HS-5 (cell line): Measurements from ENCODE around the gene COMTD1.

ENCODE experiments used
- DNase-seq: peaks from one replicate; pipeline ENCODE4 v3.0.0-alpha.2; 2012; ENCODE audit warnings: low read depth

COMTD1 gene

DNA sequence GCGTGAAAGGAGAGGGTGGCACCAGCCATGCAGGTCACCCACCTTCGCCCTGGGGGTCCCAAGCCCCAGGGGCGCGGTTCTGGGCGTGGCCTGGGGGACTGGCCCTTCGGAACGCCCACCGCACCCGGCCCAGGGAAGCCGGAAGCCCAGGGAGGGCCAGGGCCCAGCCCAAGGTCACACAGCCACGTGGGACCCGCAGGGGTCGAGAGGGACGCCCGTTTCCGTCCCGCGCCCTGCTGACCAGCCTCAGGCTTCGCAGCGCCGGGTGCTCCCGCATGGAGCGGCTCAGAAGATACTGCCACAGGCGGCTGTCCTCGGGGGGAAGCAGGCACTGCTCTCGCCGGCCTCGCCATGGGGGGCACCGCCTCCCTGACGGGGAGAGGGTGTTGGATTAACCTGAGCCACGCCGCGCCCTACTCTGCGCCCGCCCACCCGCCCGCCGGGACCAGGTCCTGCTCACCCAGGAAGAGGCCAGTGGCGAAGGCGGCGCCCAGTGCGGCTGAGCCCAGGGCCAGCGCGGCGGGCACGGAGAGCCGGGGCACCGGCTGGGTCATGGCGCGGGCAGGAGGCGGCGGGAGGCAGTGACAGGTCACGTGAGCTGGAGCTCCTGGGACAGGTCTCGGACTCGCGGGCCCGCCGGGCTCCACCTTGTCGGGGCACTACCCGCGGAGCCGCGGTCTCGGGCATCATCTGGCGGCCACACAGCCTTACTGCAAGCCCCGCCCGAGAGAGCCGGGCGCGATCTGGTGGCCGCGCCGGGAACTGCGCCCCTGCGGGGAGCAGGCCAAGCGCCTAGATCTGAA lies at the start of gene COMTD1:
TSS of gene COMTD1 (minus strand) at position 583 of the 803 bp plus-strand sequence. CDS start at position 554, 29 bp downstream.
- peak; percentile 70 for DNase-seq

DNA sequence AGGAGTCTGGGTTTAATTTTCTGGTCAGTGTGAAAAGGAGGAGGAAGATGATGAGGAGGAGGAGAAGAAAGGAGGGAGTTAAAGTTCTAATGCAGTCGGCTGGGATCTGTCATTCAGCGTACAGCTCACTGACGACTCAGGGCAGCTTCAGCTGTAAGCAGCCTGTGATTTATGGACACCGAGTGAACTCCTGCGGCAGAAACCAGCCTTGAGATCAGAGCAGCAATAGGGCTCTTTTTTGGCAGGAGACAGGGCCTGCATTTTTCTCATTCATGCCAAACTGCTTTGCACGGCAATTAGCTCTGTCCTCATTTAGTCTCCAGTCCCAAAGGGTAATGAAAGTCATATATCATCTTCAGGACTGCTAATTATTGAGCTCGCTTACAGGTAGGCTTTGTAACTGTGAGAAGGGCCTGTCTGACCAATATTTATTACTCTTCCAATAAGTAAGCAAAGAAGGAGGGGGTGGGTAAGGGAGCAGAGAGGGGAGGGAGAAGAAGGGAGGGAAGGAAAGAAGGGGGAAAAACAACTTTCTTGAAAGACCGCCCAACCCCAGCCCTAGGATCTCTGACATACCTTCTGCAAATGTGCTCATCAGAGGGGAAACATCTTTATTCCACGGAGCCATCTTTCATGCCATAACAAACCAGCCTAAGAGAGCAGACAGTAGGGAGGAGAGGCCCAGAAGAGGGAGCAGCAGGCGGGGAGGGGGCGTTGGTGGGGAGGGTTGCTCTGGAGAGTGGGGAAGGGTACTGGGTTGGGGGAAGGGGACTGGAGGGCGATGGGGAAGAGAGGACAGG lies 48.1 kb upstream of the COMTD1 start:
- DNase-seq = no peak

DNA sequence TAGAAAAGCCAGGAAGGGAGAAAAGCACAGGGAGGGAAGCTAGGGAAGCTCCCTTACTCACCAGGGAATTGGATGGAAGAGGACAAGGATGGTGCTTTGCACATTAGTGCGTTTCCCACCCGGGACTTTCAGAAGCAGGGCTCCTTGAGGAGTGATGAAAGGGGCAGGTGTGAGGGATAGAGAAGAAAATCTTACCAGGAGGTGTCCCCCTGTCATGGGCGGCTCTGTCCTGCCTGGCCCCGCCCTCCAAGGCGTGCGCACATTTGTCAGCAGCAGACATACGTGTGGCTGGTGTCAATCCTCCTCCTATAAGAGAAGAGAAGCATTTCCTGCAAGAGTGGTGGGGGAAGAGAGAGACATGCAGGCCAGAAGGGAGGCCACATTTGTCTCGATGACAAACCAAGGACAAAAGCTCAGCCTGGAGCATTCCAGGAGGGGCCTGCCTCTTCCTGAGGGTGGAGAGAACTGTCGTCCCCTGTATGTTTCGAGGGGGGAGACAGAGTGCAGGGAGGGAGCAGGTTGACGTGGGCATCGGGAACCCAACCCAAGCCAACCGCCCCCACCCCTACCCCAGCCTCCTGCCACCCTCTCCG lies 47.4 kb upstream of the COMTD1 start:
- DNase-seq = no peak

DNA sequence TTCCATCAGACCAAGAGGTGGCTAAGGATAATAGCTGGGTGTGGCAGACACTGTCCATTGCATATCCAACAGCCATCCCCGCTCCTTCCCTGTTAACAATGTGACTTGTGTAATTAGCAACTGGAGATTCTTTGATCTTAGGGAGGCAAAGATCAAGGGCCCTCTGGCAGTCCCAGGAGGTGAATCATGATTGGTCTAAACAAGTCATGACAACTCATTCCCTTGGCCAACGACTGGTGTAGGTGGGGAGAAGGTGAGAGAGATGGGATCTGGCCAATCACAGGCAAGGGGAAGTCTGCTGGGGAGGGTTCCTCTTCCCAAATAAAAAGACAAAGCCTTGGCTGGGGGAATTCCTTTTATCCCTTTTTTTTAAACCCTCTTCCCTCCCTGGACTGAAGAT lies 46.2 kb upstream of the COMTD1 start:
- no peak for DNase-seq

DNA sequence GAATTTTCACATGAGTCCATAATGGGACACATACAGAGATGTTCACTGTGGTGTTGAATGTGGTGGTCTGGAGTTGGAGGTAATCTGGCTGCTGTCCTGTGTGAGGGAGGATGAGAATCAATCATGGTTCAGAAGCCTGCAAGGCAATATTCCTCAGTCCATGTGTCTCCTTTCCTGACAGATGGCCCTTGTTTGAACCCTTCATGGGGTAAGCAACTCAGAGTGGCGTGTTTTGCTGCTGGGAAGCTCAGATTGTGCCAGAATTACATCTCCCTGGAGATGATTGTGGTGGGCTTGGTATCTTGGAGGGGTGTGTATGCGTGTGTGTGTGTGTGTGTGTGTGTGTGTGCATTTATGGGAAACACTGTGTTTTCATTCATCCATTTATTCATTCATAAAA lies 44.5 kb upstream of the COMTD1 start:
- no peak for DNase-seq

DNA sequence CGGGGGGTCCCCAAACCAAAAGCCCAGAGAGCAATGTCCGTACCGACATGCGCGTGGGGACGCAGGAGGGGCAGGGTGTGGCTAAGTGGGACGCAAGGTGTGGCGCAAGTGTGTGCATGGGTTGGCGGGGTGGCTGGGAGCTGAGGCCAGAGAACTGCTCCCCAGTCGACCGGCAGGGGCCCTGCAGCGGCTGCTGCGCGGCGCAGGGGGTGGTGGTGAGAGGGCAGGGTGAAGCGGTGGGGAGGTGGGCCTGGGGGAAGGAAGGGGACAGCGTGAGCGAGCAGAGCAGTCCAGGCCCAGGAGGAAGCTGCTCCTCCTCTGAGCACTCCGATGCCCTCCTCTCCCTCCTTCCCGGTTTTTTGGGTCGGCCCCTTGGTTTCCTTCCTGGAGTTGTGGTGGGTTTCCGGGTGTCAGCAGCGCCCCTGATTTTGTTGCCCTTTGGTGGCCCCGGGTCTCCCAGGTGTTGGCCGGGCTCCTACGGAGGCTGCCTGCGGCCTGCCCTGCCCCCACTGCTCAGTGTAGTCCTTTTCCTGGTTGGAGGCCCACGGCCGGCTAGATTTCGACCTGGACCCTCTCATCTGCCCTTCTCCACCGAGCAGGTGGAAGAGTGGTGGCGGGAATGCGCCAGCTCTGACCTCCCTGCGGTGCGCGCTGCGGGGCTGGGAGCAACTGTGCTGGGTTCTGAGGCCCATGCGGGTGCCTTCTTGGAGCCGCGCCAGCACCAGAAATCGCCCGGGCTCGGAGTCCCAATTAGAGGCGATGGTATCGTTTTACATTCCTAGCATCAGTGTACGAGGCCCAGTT lies 40.5 kb upstream of the COMTD1 start:
- DNase-seq = no peak

DNA sequence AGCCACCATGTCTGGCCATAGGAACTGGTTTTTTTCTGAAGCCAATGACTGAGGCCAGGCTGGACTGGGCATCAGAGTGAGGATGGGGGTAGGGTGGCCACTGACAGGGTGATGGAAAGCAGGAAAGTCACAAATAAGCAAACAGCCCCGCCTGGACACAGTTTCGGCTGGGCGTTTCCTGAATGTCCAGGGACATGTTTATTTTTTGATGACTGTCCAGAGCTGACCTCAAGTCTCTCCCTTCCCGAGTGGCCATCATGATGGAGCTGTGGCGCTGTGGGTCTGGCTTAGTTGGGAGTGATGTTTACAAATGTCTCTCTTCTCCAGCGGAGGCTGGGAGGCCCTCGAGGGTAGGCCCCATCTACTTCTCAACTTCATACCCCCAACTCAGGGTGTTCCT lies 37.1 kb upstream of the COMTD1 start:
- DNase-seq = no peak

DNA sequence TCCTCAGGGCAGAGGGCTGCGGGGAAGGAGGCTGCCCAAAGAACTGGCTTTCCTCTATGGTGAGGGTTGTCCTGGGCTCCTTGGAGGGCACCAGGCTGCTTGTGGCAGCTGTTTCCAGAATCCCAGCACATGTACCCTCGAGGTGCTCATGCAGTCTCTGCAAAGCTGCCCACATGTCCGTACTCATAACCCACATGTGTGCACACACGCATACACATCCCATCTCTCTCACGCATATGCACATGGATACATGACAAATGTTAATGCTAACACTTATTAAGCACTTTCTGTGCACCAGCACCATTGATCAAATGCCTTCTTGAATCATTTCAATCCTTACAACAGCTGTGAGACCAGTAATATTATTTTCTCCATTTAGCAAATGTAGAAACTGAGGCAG lies 36.3 kb upstream of the COMTD1 start:
- no peak for DNase-seq

DNA sequence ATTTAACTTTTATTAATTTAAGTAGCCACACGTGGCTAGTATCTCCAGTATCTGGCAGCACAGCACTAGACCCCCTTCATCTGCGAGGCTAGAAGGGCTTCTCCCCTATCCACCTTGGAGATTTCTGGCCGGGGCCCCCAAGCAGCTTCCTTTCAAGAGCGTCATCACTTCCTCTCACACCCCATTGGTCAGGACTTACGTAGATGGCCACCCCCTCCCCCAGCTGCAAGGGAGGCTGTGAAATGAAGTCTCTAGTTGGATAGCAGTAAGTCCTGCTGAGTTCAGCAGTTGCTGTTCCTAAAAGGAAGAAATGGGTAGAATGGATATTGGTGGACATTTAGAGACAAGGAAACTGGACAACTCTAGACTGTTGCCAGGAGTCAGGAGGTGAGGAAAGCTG lies 33.8 kb upstream of the COMTD1 start:
- no peak for DNase-seq

DNA sequence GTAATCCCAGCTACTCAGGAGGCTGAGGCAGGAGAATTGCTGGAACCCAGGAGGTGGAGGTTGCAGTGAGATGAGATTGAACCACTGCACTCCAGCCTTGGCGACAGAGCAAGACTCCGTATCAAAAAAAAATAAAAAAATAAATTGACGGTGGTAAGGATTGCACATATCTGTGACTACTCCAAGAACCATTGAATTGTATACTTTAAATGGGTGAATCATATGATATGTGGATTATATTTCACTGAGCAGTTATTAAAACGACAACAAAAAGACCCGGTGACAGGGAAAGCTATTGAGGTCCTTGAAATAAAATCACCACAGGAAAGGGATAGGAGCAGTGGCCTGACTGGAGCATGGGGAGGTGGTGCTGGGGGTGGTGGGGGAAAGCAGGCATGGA lies 31.2 kb upstream of the COMTD1 start:
- DNase-seq = no peak

DNA sequence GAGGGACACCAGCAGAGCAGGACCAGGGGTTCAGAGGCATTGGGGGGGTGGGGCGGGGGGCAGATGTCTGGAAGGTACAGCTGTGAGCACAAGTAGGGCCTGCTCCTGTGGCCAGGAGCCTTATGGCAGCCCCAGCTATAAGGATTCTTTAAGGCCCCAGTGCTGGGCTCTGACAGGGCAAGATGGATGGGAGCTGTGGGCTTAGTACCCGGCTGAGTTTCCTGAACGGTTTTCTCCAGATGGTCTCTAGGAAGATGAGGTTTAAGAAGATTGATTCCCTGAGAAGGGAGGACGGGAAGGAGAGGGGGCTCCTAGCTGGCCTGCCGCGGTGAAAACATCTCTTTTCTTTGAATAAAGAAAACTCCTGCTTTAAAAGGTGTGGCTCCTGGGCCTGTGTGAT lies 30.1 kb upstream of the COMTD1 start:
- DNase-seq = no peak

DNA sequence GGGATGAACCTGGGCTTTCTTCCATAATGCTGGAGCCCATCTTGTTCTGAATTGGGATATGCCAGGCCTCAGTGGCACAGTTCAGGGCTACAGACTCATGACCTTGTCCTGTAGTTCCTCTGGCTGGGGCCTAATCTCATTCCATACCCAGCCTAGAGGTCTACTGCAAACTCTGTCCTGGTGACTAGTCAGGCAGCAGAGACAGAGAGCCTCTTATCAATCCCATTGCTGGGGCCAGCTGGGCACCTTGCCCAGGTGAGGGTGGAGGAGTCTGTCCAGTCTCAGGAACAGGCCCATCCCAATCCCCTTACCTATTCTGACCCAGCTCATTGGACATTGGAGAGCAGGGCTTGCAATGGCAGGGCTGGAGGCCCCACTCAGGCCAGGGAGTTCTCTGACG lies 28.0 kb upstream of the COMTD1 start:
- DNase-seq = no peak

DNA sequence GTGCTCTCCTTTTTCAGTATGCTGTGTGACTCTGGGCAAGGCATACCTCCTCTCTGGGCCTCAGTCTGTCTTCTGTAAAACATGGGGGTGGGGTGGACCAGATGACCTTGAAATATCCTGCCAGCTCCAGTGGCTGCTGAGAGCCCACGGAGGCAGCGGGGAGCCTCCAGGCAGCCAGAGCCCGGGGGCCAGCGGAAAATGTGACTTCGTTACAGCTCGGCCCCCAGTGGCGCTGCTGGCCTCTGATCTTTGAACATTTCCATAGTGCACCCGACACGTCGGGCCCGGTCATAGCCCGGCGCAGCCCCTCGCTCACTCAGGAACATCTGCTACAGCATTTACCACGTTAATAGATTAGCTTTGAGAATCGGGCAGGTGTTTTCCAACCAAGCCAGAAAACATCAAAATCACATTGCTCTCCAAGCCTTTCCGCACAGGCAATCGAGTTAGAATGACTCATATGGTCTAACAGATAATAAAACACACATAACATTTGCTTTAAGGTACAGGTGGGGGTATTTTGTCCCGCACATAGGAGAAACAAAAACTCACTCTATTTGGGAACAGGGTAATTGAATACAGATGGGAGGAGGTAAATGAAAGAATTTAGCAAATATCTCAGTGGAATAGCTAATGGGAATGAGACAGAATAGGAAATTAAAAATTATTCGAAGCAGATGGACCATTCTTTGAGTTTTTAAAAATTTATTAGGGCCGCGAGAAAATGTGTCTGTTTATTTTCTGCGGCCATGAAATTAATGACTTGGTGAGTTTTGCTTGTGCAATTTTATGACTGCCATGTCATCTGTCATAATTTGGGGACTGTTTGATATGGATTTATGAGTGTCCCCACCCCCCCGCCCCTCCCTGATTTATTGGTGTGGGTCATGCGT lies 26.3 kb upstream of the COMTD1 start:
- no peak for DNase-seq

DNA sequence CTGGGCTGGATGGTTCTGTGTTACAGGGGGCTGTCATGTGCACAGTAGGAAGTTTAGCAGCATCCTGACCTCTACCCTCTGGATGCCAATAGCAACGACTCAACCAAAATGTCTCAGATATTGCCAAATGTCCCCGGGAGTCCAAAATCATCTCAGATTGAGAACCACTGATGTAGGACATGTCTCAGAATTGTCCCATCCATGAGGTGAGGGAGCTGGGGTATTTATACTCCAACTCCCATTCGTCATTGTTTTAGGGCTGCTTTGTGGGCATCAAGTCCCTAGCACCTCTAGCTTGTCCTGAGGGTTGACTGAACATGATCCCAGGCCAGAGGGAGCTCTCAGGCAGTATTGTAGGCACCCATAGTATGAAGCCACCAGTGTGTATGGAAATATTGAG lies 25.2 kb upstream of the COMTD1 start:
- DNase-seq = no peak

DNA sequence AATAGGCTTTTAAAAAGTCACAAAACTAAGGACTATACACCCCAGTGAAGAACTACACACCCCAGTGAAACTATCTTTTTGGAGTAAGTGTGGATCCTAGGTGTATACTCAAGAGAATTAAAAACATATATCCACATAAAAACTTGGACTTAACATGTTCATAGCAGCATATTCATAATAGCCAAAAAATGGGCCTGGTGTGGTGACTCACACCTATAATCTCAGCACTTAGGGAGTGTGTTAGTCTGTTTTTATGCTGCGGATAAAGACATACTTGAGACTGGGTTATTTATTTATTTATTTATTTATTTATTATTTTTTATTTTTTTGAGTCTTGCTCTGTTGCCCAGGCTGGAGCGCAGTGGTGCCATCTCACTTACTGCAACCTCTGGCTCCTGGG lies 19.0 kb upstream of the COMTD1 start:
- no peak for DNase-seq

DNA sequence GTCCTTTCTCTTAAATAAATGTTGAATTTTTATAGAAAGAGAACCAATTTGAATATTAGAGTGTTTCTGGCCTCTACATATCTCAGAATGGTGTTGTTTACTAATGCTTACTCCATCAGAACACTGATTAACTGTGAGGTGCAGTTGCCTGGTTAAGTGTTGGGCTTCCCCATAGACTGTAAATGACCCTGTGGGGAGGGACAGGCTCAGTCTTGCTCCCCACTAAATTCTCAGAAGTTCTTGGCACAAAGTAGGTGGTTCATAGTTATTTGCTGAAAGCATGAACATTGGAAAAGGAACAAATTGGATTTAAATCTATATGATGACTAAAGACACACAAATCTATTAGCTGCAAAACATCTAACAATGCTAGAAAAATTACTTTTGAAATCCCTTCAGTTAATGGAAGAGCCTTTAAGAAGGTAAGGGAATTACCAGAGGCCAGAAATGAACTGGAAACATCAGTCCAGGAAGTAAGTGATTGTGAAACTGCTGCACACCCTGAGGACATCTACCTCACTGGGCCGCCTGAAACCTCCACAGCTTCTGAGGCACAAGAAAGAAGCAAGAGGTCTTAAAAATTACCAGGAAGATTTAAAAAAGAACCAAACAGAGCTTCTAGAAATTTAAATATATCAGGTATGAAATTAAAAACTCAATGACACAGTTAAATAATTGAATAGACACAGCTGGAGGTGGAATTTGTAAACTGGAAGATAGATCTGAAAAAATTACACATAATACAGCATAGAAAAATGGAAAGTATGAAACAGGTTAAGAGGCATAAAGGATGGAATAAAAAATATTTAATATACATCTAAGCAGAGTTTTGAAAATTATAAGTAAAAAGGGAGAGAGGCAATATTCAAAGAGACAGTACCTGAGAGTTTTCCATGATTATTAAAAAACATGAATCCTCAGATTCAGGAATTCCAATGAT lies 17.8 kb upstream of the COMTD1 start:
- DNase-seq = no peak

DNA sequence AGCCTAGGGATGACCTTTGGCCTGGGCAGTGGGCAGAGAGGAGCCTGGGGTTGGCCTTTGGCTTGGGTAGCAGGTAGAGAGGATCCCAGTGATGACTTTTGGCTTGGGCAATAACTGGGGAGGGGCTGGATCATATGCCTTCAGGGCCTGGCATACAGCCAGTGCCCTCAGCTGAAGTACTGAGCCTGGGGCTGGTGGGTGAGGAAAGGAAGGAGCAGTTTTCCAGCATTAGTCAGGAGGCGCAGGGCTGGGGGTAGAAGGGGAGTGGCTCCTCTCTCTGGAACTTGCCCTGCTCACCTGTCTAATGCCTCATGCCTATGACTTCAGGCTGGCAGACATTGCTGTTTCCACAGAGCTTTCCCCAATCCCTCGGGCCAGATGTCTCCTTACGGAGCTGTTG lies 15.2 kb upstream of the COMTD1 start:
- no peak for DNase-seq

DNA sequence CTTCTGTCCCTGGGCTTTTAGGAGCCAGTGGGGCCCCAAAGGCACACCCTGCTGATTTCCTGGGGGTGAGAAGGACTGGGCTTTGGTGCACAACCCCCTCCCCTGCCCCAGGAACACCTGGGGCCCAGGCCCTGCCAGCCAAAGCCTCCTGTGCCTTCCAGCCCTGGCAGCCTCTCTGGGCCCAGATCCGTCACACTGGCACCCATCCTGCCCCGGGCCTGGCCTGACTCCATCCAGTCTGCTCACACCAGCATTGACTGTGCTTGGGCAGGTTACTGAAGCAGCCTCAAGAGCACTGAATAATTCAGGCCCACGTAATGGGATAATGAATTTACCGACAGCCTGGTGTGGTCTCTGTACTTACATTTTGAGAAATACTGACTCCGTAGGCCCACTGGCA lies 12.0 kb upstream of the COMTD1 start:
- no peak for DNase-seq

DNA sequence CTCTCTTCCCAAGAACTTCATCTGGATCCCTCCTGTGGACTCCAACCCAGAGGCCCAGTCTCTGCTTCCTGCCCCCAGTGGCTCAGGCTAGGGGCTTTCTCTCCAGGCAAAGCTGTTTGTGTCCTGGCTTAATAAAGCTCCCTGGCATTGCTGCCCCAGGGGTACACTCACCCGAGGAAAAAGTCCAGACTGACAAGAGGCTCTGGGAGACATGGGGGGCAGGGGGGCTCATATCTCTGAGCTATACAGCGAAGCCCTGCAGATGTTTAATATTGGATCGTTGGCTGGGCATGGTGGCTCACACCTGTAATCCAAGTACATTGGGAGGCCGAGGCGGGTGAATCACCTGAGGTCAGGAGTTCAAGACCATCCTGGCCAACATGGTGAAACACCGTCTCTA lies 10.7 kb upstream of the COMTD1 start:
- no peak for DNase-seq
